HepG2 (cell line): ENCODE results near the gene NKX2-3. TPM values are rescaled to one million over a fixed set of nuclear protein-coding genes. Genes with fewer than 3 reads are reported as not detected.

Experiments used
- ATAC-seq: fragments of 200-7000 bp; cut with Tn5 transposase; 3 replicates; pipeline ENCODE4 v1.9.1; 2020; ENCODE audit warnings: mild to moderate bottlenecking, moderate library complexity
- BruUV-seq: library from RNA; stranded (reverse); fragments of 400-500 nt; replicated peaks from 2 replicates; lab custom pipeline; 2021; lab: Mats Ljungman, UMichigan
- CTCF ChIA-PET: fragments of 300-600 bp; formaldehyde crosslinking; extraction: SDS; loops from one replicate; lab custom pipeline; 2021; ENCODE audit warnings: low total read pairs, inconsistent platforms, low intra/inter-chr PET ratio; lab: Yijun Ruan, JAX
- POLR2A ChIA-PET: fragments of 350-600 bp; sonication (Branson Sonifier 250); formaldehyde crosslinking; loops from one replicate; lab custom pipeline; 2020; ENCODE audit warnings: antibody characterized with exemption, inconsistent platforms; lab: Yijun Ruan, JAX
- DNase-seq: peaks from one replicate; pipeline ENCODE4 v3.0.0-alpha.2; 2015; ENCODE audit warnings: low spot score
- FAIRE-seq: peaks from 3 replicates; lab custom pipeline; 2011; peaks lifted over from hg19 to GRCh38; lab: Jason Lieb, UNC
- H2AFZ ChIP-seq: one replicate; pipeline ENCODE4 v1.6.1; 2011; ENCODE audit warnings: low read length, inconsistent platforms
- H3K27ac ChIP-seq: fragments of 300-600 bp; 3 replicates; pipeline ENCODE4 v1.8.0; 2011; ENCODE audit warnings: mixed run types, mild to moderate bottlenecking, mixed read lengths, low read length, inconsistent platforms; ENCODE audit not compliant: insufficient read depth; ENCODE audit errors: extremely low read length
- H3K27me3 ChIP-seq, 2 experiments: fragments of 200-600 bp in 1 of 2; 2 replicates in 1 of 2; 3 replicates in 1 of 2; pipeline versions ENCODE4 v1.6.0 to v1.8.0; 2011; ENCODE audit warnings: low read length in 2 of 2, mild to moderate bottlenecking in 2 of 2, moderate library complexity in 2 of 2, inconsistent platforms in 1 of 2; ENCODE audit not compliant: insufficient read depth in 2 of 2, control insufficient read depth in 1 of 2
- H3K36me3 ChIP-seq, 2 experiments: fragments of 200-600 bp in 1 of 2; replicated peaks in 1 of 2; 2 replicates in 1 of 2; 3 replicates in 1 of 2; pipeline versions ENCODE4 v1.5.1 to v1.8.0; 2011; ENCODE audit warnings: low read length in 2 of 2, inconsistent platforms in 1 of 2; ENCODE audit not compliant: insufficient read depth in 2 of 2, control insufficient read depth in 1 of 2
- H3K4me1 ChIP-seq: 2 replicates; pipeline ENCODE4 v1.5.1; 2012; ENCODE audit warnings: low read length, inconsistent platforms; ENCODE audit not compliant: insufficient read depth
- H3K4me2 ChIP-seq: 2 replicates; pipeline ENCODE4 v1.6.0; 2011; ENCODE audit warnings: low read depth, low read length, inconsistent platforms
- H3K4me3 ChIP-seq, 3 experiments: fragments of 200-600 bp in 1 of 3; sonication (generic), shearing (Covaris generic) in 1 of 3; replicated peaks in 1 of 3; 2 replicates each; pipeline ENCODE4 v1.5.1; 2011 to 2016; ENCODE audit warnings: low read length in 3 of 3, inconsistent platforms in 2 of 3, low read depth in 2 of 3, mild to moderate bottlenecking in 2 of 3, control low read depth in 1 of 3, mixed read lengths in 1 of 3; ENCODE audit not compliant: insufficient read depth in 1 of 3
- H3K79me2 ChIP-seq: one replicate; pipeline ENCODE4 v1.6.1; 2011; ENCODE audit warnings: low read length, inconsistent platforms; ENCODE audit not compliant: insufficient read depth
- H3K9ac ChIP-seq: 2 replicates; pipeline ENCODE4 v1.6.0; 2011; ENCODE audit warnings: mild to moderate bottlenecking, low read depth, low read length, inconsistent platforms; ENCODE audit not compliant: insufficient read depth
- H3K9me3 ChIP-seq: 2 replicates; pipeline ENCODE4 v1.5.1; 2012; ENCODE audit warnings: mild to moderate bottlenecking, low read length
- H4K20me1 ChIP-seq: 2 replicates; pipeline ENCODE4 v1.6.0; 2011; ENCODE audit warnings: inconsistent platforms, mild to moderate bottlenecking, low read length, moderate library complexity; ENCODE audit not compliant: insufficient read depth
- GZF1 ChIP-seq: sonication (generic); formaldehyde crosslinking; IDR thresholded peaks from 2 replicates; pipeline ENCODE4 v1.5.1; 2020; ENCODE audit warnings: mild to moderate bottlenecking, missing genetic modification reagents
- HDAC1 ChIP-seq: sonication (generic); formaldehyde crosslinking; IDR thresholded peaks from 2 replicates; pipeline ENCODE4 v1.5.1; 2020; ENCODE audit warnings: mild to moderate bottlenecking, missing genetic modification reagents
- HNRNPL ChIP-seq: fragments of 200-400 bp; formaldehyde crosslinking; IDR thresholded peaks from 2 replicates; pipeline ENCODE4 v1.6.1; 2017; ENCODE audit warnings: mild to moderate bottlenecking, low read depth, low read length
- HOXA9 ChIP-seq: sonication (generic); formaldehyde crosslinking; IDR thresholded peaks from 2 replicates; pipeline ENCODE4 v1.8.1; 2022; ENCODE audit warnings: missing genetic modification reagents, mild to moderate bottlenecking, moderate library complexity, borderline replicate concordance
- IRF2 ChIP-seq: IDR thresholded peaks from 2 replicates; pipeline ENCODE4 v1.6.1; 2018; ENCODE audit warnings: missing genetic modification reagents, missing compliant biosample characterization
- KLF15 ChIP-seq: sonication (generic); formaldehyde crosslinking; IDR thresholded peaks from 2 replicates; pipeline ENCODE4 v1.8.1; 2023; ENCODE audit warnings: borderline replicate concordance, mild to moderate bottlenecking, inconsistent platforms, missing genetic modification reagents, mixed read lengths
- NFIB ChIP-seq: sonication (generic); formaldehyde crosslinking; IDR thresholded peaks from 2 replicates; pipeline ENCODE4 v1.9.0; 2021; ENCODE audit warnings: missing genetic modification reagents, mild to moderate bottlenecking, borderline replicate concordance
- WGBS: methylation state at CpG from one replicate; pipeline ENCODE4 v1.1.6; 2017; ENCODE audit warnings: low lambda C conversion rate; 5-methylcytosine and 5-hydroxymethylcytosine counted together
- in situ Hi-C: cut with HindIII; loops from 2 replicates; pipeline ENCODE4 v1.10.0; 2017; ENCODE audit warnings: low pct_unique_long_range_greater_than_20kb; ENCODE audit not compliant: extremely low pct_ligation_motif_present
- intact Hi-C: fragments of 100-400 bp; cut with micrococcal nuclease; formaldehyde crosslinking; loops from one replicate; pipeline ENCODE4 v1.10.0; 2022; ENCODE audit not compliant: unreplicated experiment
- polyA plus RNA-seq, 8 experiments: library from polyadenylated mRNA; depleted of rRNA in 3 of 8; stranded (reverse) in 7 of 8; unstranded in 1 of 8; fragments of >200 nt; fragmentation: Illumina TruSeq in 4 of 8; extraction: Trizol in 4 of 8; gene quantifications; 2 replicates each; pipeline versions ENCODE4 v1.2.1 to v1.2.3, GENCODE V29; 2011 to 2016; ENCODE audit warnings: low read depth in 4 of 8, missing spikeins in 1 of 8, mixed read lengths in 1 of 8; ENCODE audit not compliant: insufficient read depth in 1 of 8
- total RNA-seq, 5 experiments: library from RNA; depleted of rRNA; stranded (reverse); fragments of >200 nt; fragmentation: Illumina TruSeq; extraction: Trizol; gene quantifications; 2 replicates each; pipeline ENCODE4 v1.2.3, GENCODE V29; 2016; ENCODE audit warnings: low read depth in 1 of 5
- TF ChIP-seq, protein P1 (sequence below): sonication (generic); formaldehyde crosslinking; IDR thresholded peaks from 2 replicates; pipeline ENCODE4 v1.4.0; 2020; ENCODE audit warnings: missing genetic modification reagents, mild to moderate bottlenecking, borderline replicate concordance

Gene NKX2-3
- total and polyA plus RNA-seq, 2 of the 13 experiments (the other 11 are each of a cell fraction or from before 2014, with no cell fraction given) = not detected

DNA sequence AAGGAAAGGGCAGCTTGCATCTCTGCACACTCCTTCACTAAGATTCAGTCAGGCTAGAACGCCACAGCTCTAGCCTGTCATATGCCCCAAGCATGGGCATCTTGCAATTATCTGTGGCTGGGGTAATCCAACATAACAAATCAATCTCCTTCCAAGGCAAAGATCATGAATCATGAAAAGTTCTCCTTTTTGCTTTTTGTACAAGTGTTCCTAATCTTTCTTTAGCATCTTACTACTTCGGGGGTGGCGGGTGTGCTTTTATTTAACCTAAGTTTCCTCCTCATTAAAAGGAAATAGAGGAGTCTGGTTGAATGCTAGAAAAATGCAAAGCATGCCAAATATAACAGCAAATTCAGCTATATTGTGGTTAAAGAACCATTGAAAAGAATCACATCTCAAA is 43.5 kb upstream of the NKX2-3 start:
- no peak overlapping the region for H3K4me3 ChIP-seq
- H3K4me2 ChIP-seq = no peak overlapping the region
- no peak for ATAC-seq
- H3K9me3 ChIP-seq = no peaks in the 10 kb centered on the region
- no peaks in the 10 kb centered on the region for H3K36me3 ChIP-seq
- H3K27ac ChIP-seq = no peak overlapping the region
- no TSS peak for BruUV-seq
- no peaks in the 10 kb centered on the region for H3K79me2 ChIP-seq
- DNase-seq = no peak
- in situ Hi-C loops = loop anchor here (5.0 kb wide), 1 partner anchor 63 kb away; no protein-coding TSS in a partner anchor
- peaks cover 0 to 29% of the 10 kb centered on the region in 2 experiments; a peak in 3 of 5 replicates for H3K27me3 ChIP-seq
- no peak for FAIRE-seq
- CTCF ChIA-PET = no interaction called here
- POLR2A ChIA-PET = no interaction called here
- H3K9ac ChIP-seq = no peak overlapping the region
- H2AFZ ChIP-seq = no peak overlapping the region
- WGBS = 7% methylated on average over 3 of the region's 3 CpGs
- H4K20me1 ChIP-seq = no peaks in the 10 kb centered on the region
- TF ChIP-seq HOXA9 (CRISPR knock-in tag) = no peak
- TF ChIP-seq, protein P1, sequence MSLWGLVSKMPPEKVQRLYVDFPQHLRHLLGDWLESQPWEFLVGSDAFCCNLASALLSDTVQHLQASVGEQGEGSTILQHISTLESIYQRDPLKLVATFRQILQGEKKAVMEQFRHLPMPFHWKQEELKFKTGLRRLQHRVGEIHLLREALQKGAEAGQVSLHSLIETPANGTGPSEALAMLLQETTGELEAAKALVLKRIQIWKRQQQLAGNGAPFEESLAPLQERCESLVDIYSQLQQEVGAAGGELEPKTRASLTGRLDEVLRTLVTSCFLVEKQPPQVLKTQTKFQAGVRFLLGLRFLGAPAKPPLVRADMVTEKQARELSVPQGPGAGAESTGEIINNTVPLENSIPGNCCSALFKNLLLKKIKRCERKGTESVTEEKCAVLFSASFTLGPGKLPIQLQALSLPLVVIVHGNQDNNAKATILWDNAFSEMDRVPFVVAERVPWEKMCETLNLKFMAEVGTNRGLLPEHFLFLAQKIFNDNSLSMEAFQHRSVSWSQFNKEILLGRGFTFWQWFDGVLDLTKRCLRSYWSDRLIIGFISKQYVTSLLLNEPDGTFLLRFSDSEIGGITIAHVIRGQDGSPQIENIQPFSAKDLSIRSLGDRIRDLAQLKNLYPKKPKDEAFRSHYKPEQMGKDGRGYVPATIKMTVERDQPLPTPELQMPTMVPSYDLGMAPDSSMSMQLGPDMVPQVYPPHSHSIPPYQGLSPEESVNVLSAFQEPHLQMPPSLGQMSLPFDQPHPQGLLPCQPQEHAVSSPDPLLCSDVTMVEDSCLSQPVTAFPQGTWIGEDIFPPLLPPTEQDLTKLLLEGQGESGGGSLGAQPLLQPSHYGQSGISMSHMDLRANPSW = no peak
- TF ChIP-seq HNRNPL = no peak
- no peak for TF ChIP-seq GZF1
- TF ChIP-seq KLF15 (CRISPR knock-in tag) = no peak
- TF ChIP-seq IRF2 (CRISPR knock-in tag) = no peak
- no peak for TF ChIP-seq NFIB (CRISPR knock-in tag)
- TF ChIP-seq HDAC1 (CRISPR knock-in tag) = no peak
- H3K4me1 ChIP-seq = peaks cover 5% of the 10 kb centered on the region; the same call in 1 of the 2 replicates
- intact Hi-C loops = no loop called here
